BJ (cell line): ENCODE data around the gene XPNPEP1. TPM values are rescaled to one million over a fixed set of nuclear protein-coding genes. Genes with fewer than 3 reads are reported as not detected.

Source experiments
- CTCF ChIA-PET: fragments of 350-600 bp; formaldehyde crosslinking; extraction: SDS; loops from one replicate; lab custom pipeline; 2021; ENCODE audit warnings: antibody characterized with exemption, inconsistent platforms; lab: Yijun Ruan, JAX
- POLR2A ChIA-PET: fragments of 300-600 bp; sonication (Branson Sonifier 250); formaldehyde crosslinking; extraction: SDS; loops from one replicate; lab custom pipeline; 2021; ENCODE audit warnings: antibody characterized with exemption; lab: Charles Lee
- DNase-seq: peaks from one replicate; pipeline ENCODE4 v3.0.0-alpha.2; 2011; ENCODE audit warnings: low read depth
- H3K27me3 ChIP-seq: 2 replicates; pipeline ENCODE4 v1.6.0; 2011; ENCODE audit warnings: low read length; ENCODE audit not compliant: control insufficient read depth, insufficient read depth
- H3K36me3 ChIP-seq: 2 replicates; pipeline ENCODE4 v1.5.1; 2011; ENCODE audit warnings: low read length; ENCODE audit not compliant: control insufficient read depth, insufficient read depth
- H3K4me3 ChIP-seq: 2 replicates; pipeline ENCODE4 v1.5.1; 2011; ENCODE audit warnings: low read depth, mild to moderate bottlenecking, control low read depth, low read length
- CTCF ChIP-seq: IDR thresholded peaks from 2 replicates; pipeline ENCODE4 v1.5.1; 2011; ENCODE audit warnings: low read depth, mild to moderate bottlenecking, control low read depth, inconsistent platforms, low read length, moderate library complexity; ENCODE audit not compliant: insufficient read depth
- polyA plus RNA-seq: library from polyadenylated mRNA; depleted of rRNA; stranded (reverse); fragments of >200 nt; gene quantifications from 2 replicates; pipeline ENCODE4 v1.2.3, GENCODE V29; 2011

Gene XPNPEP1
- polyA plus RNA-seq, 1 experiment = 173 TPM

DNA sequence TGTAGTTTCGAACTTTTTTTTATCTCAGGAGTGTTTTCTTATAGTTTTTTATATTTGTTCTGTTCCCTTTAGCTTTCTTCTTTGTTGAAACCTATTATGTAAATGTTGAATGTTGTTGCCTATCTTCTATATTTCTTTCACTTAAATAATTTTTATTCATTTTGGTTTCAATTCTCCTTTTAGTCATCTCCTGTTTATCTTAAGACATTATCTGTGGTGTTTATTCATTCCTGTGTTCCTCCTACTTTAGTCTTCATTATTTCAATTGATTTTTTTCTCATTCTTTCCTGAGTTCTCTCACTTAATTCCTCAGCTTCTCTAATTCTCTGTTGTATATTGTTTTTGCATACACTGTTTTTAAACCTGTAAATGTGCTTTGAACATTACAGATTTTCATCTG, 64.1 kb downstream of the XPNPEP1 start:
- ChIA-PET POLR2A (no interaction called here), CTCF (no interaction called here)
- no peak for TF ChIP-seq CTCF
- no peak overlapping the region for H3K4me3 ChIP-seq
- H3K36me3 ChIP-seq = peaks cover 2% of the 10 kb centered on the region; the same call in 1 of the 2 replicates
- no peak for DNase-seq
- H3K27me3 ChIP-seq = no peaks in the 10 kb centered on the region

GRCh38 chr10:109855746-109856145, 67.6 kb downstream of the XPNPEP1 start:
- no peaks in the 10 kb centered on the region; the same call in 1 of the 2 replicates for H3K27me3 ChIP-seq
- H3K36me3 ChIP-seq = no peaks in the 10 kb centered on the region
- no peak overlapping the region for H3K4me3 ChIP-seq
- POLR2A ChIA-PET = no interaction called here
- DNase-seq = no peak
- TF ChIP-seq CTCF = no peak
- CTCF ChIA-PET = interaction anchor here (1.2 kb wide), 1 partner anchor 10 kb away, joined by 4 read pairs; no protein-coding TSS in a partner anchor

DNA sequence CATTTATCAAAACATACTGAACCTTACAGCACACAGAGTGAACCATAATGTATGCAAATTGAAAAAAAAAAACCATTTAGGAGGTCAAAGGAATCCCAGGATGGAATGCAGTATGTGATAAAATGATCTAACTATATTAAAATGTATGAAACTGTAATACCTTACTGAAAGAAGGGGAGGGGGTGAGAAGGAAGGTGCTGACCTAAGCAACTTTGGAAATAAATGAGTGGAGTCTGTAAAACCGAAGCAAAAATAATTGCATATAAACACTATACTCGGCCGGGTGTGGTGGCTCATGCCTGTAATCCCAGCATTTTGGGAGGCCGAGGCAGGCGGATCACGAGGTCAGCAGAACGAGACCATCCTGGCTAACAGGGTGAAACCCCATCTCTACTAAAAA, 69.4 kb downstream of the XPNPEP1 start:
- ChIA-PET CTCF (interaction anchor here (0.7 to 2.2 kb wide), 6 partner anchors 11 to 161 kb away, joined by 3 to 12 read pairs (median 4); no protein-coding TSS in a partner anchor), POLR2A (no interaction called here)
- no peaks in the 10 kb centered on the region; the same call in 1 of the 2 replicates for H3K27me3 ChIP-seq
- no peaks in the 10 kb centered on the region for H3K36me3 ChIP-seq
- DNase-seq = no peak
- TF ChIP-seq CTCF = no peak
- no peak overlapping the region for H3K4me3 ChIP-seq

- ChIA-PET CTCF (interaction anchor here (0.6 to 2.8 kb wide), 11 partner anchors 9 to 1659 kb away, joined by 3 to 12 read pairs (median 5); no protein-coding TSS in a partner anchor), POLR2A (no interaction called here)
- peak; percentile 95 for TF ChIP-seq CTCF
- Histone ChIP-seq H3K36me3 (no peaks in the 10 kb centered on the region), H3K4me3 (no peak overlapping the region), H3K27me3 (no peaks in the 10 kb centered on the region; the same call in 1 of the 2 replicates)
- DNase-seq = peak; percentile 3
These were observed 70.8 kb downstream of the XPNPEP1 start for GRCh38 chr10:109852475-109853037.

DNA sequence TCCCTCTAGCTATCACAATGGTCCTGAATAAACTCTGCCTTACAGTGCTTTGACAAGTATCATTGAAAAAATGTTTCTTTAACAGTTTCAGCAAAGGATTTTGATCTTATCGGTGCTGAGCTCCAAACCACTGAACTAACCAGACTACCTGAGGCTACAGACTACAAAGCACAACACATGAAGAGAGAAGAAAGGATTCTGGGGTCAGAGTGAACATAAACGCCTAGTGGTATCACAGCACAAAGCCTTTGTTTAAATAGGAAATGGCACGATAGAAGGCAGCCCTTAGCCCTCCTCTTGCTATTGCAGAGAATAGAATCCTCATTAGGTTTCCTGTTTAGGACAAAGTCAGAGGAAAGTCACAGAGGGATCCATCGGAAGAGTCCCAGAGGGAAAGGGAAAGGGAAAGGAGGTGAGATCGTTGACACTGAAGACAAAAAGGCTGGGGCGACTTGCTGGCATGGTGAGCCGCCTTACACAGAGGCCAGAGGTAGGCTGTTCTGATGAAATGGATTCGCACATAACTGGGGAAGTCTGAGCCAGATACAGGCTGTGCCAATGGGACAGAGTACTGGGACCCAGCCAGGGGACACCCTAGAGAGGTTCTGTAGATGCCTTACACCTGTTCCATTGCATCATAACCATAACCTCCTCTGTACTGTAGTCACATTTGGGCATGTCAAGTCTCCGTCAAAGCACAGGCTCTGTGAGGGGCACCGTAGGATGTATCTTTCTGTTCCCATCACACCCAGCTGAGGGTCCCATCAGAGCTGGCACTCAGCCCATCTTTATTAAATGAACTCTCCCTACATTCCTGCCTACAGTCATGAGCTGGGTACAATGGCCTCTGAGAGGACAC, 71.5 kb downstream of the XPNPEP1 start:
- Histone ChIP-seq H3K27me3 (no peaks in the 10 kb centered on the region; the same call in 1 of the 2 replicates), H3K4me3 (no peak overlapping the region), H3K36me3 (no peaks in the 10 kb centered on the region)
- ChIA-PET CTCF (interaction anchor here (0.6 to 2.8 kb wide), 10 partner anchors 8 to 1658 kb away, joined by 3 to 12 read pairs (median 4); no protein-coding TSS in a partner anchor), POLR2A (no interaction called here)
- DNase-seq = no peak
- TF ChIP-seq CTCF = no peak
